HG03442 (cell line): ENCODE measurements around the gene ANAPC4.

Source experiments
- ATAC-seq: cut with Tn5 transposase; IDR thresholded peaks from one replicate; pipeline ENCODE4 v1.9.1; 2021; ENCODE audit warnings: mild to moderate bottlenecking, moderate library complexity; ENCODE audit not compliant: unreplicated experiment

ANAPC4 gene

GRCh38 chr4:25377572-25378436, 741 bp downstream of the ANAPC4 start:
- peak; percentile 14 for ATAC-seq

- no peak for ATAC-seq
These were observed 1.3 kb downstream of the ANAPC4 start for GRCh38 chr4:25378437-25378743.

- no peak for ATAC-seq
These were observed 2.5 kb downstream of the ANAPC4 start for GRCh38 chr4:25379591-25379990.

- ATAC-seq, result no peak
These were observed 6.6 kb downstream of the ANAPC4 start for GRCh38 chr4:25383647-25384046.

- ATAC-seq, result no peak
These were observed 9.9 kb downstream of the ANAPC4 start for GRCh38 chr4:25386926-25387325.

- no peak for ATAC-seq
These were observed 20.2 kb downstream of the ANAPC4 start for GRCh38 chr4:25397305-25397704.

- ATAC-seq, result no peak
These were observed 22.4 kb downstream of the ANAPC4 start for GRCh38 chr4:25399510-25399909.

- no peak for ATAC-seq
These were observed 24.0 kb downstream of the ANAPC4 start for GRCh38 chr4:25401066-25401465.

GRCh38 chr4:25402521-25402920, 25.5 kb downstream of the ANAPC4 start:
- no peak for ATAC-seq

- ATAC-seq, result no peak
These were observed 26.6 kb downstream of the ANAPC4 start for GRCh38 chr4:25403699-25404098.

- ATAC-seq, result no peak
These were observed 28.4 kb downstream of the ANAPC4 start for GRCh38 chr4:25405453-25405852.

- ATAC-seq, result no peak
These were observed 29.1 kb downstream of the ANAPC4 start for GRCh38 chr4:25406081-25406692.

GRCh38 chr4:25410820-25411529, 33.9 kb downstream of the ANAPC4 start:
- no peak for ATAC-seq

GRCh38 chr4:25413261-25413660, 36.2 kb downstream of the ANAPC4 start:
- ATAC-seq, result no peak

GRCh38 chr4:25417014-25417413, 40.0 kb downstream of the ANAPC4 start:
- no peak for ATAC-seq

- ATAC-seq, result no peak
These were observed 43.9 kb downstream of the ANAPC4 start for GRCh38 chr4:25420931-25421330.

- peak; percentile 54 for ATAC-seq
These were observed 44.9 kb downstream of the ANAPC4 start for GRCh38 chr4:25421816-25422525.

- ATAC-seq, result no peak
These were observed 46.5 kb downstream of the ANAPC4 start for GRCh38 chr4:25423548-25423947.

- ATAC-seq, result no peak
These were observed 47.6 kb downstream of the ANAPC4 start for GRCh38 chr4:25424539-25425228.

GRCh38 chr4:25425361-25425760, 48.3 kb downstream of the ANAPC4 start:
- ATAC-seq, result no peak

- no peak for ATAC-seq
These were observed 50.8 kb downstream of the ANAPC4 start for GRCh38 chr4:25427871-25428270.
